ENCODE results near the gene AFF1.

DNA sequence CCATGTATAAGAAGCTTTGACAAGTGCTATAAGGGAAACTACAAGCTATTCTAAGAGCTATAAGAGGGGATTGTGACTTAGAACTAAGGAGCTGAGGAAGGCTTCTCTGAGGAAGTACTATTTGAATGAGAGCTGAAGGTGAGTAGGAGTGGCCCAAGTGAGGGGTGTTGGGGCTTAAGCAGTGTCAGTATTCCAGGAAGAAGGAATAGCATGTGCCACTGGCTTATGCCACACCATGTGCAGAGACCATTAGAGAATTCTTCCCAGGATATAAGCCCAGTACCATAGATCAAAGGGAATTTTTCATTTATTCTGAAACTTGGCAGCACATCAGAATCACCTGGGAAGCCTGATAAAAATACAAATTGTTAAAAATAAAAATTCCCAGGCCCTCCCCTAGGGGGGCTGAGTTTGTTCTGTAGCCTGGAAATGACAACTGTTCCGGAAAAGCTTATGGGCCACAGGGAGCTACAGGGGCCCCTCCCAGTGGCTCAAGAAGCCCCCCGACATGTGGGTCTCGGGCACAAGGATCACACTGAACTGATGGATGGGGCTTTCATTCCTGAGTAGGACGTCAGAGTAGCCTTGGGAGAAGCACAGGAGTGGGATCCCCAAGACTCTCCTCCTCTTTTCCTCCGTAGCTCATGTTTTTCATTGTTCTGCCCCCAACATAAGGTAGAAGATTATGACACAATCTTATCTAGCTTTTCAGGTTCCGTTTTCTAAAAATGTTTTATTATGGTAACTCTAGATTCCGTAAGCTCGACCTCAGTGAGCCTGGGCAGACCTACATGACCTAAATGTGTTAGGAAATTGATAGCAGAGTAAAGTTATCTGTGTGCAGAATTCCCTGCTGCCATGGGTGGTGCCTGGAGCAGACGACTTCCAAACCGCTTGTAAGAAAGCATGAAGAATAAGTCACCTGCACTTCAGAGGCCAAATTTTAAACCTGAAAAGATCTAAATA lies 119.3 kb downstream of the AFF1 start:
- no peak for TF ChIP-seq POLR2A (IDR thresholded peaks at IDR 0.05)
- TF ChIP-seq, protein P1, sequence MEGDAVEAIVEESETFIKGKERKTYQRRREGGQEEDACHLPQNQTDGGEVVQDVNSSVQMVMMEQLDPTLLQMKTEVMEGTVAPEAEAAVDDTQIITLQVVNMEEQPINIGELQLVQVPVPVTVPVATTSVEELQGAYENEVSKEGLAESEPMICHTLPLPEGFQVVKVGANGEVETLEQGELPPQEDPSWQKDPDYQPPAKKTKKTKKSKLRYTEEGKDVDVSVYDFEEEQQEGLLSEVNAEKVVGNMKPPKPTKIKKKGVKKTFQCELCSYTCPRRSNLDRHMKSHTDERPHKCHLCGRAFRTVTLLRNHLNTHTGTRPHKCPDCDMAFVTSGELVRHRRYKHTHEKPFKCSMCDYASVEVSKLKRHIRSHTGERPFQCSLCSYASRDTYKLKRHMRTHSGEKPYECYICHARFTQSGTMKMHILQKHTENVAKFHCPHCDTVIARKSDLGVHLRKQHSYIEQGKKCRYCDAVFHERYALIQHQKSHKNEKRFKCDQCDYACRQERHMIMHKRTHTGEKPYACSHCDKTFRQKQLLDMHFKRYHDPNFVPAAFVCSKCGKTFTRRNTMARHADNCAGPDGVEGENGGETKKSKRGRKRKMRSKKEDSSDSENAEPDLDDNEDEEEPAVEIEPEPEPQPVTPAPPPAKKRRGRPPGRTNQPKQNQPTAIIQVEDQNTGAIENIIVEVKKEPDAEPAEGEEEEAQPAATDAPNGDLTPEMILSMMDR (IDR thresholded peaks at IDR 0.05), result no peak

All from esophagus squamous epithelium (tissue), 4 donors.